HG03064 (cell line): ENCODE data around the gene SBNO1.
"Not testable (repeated sequence)": the region's sequence is repeated elsewhere in the genome, so short reads cannot be mapped to it uniquely, and the experiment has no call there.

Experiments used
- ATAC-seq: cut with Tn5 transposase; IDR thresholded peaks from one replicate; pipeline ENCODE4 v1.9.1; 2021; ENCODE audit warnings: low read depth; ENCODE audit not compliant: unreplicated experiment

The SBNO1 gene

DNA sequence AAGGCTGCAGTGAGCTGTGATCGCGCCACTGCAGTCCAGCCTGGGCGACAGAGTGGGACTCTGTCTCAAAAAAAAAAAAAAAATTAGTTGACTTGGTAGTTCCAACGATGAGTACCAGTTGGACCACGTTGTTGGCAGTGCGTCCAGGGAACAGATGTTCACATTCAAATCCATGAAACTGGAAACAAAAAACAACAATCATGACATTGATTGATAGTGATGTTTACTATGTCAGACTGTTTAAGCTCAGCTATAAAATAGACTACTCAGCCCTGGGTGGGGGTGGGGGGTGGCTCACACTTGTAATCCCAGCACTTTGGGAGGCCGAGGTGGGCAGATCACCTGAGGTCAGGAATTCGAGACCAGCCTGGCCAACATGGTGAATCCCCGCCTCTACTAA, 112.3 kb downstream of the SBNO1 start:
- ATAC-seq = not testable (repeated sequence)

DNA sequence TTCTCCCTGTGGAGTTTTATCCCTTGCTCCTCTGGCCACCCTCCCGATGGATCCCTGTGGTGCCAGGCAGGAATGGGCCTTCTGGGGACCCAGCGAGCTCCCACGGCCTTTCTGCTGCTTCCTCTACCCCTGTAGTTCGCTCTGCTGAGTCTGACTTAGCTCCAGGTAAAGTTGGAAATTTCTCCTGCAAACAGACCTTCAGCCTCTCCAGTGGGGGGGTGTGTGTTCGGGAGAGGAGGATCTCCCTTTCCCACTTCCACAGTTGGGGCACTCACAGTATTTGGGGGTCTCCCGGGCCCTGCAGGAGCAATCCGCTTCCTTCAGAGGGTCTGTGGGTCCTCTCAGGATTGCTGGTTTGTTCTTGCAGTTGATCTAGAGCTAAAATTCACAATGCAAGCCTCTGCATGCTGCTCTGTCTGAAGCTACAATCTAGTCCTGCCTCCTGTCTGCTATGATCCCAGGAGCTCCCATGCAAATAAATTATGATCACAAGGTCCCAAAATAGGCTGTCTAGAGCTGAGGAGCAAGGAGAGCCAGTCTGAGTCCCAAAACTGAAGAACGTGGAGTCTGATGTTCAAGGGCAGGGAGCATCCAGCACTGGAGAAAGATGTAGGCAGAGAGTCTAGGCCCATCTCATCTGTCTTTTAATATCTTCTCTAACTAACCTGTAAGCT, 113.1 kb downstream of the SBNO1 start:
- no peak for ATAC-seq

DNA sequence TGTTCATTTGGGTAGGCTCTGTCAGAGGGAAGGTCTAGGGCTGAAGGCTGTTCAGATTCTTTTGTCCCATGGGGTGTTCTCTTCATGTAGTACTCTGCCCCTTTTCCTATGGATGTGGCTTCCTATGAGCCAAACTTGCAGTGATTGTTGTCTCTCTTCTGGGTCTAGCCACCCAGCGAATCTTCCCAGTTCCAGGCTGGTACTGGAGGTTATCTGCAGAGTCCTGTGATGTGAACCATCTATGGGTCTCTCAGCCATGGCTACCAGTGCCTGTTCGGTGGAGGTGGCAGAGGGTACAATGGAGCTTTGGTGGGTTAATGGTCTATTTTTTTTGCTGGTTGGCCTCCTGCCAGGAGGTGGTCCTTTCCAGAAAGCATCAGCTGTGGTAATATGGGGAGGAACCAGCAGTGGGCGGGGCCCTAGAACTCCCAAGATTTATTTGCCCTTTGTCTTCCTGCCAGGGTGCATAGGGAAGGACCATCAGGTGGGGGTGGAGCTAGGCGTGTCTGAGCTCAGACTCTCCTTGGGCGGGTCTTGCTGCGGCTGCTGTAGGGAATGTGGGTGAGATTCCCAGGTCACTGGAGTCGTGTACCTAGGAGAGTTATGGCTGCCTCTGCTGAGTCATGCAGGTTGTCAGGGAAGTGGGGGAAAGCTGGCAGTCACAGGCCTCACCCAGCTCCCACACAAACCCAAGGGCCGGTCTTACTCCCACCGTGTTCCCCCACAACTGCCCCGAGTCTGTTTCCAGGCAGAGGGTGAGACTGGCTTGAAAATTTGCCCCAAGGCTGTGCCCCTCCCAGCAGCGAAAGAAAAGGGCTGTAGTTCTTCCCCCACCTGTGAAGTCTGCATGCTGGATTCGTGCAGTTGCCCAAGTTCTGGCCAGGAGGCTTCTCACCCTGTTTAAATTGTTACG, 113.9 kb downstream of the SBNO1 start:
- ATAC-seq = no peak

DNA sequence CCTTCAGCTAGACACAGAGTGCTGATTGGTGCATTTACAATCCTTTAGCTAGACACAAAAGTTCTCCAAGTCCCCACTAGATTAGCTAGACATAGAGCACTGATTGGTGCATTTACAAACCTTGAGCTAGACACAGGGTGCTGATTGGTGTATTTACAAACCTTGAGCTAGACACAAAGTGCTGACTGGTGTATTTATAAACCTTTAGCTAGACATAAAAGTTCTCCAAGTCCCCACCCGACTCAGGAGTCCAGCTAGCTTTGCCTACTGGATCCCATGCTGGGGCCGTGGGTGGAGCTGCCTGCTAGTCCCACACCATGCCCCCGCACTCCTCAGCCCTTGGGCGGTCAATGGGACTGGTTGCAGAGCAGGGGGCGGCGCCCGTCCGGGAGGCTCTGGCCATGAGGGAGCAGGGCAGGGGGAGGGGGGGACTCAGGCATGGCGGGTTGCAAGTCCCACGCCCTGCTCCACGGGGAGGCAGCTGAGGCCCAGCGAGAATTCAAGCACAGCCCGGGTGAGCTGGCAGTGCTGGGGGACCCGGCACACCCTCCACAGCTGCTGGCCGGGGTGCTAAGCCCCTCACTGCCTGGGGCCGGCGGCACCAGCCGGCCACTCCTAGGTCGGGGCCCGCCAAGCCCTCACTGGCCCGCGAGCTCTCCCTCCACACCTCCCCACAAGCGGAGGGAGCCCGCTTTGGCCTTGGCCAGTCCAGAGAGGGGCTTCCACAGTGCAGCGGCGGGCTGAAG, 115.5 kb downstream of the SBNO1 start:
- ATAC-seq = not testable (repeated sequence)

DNA sequence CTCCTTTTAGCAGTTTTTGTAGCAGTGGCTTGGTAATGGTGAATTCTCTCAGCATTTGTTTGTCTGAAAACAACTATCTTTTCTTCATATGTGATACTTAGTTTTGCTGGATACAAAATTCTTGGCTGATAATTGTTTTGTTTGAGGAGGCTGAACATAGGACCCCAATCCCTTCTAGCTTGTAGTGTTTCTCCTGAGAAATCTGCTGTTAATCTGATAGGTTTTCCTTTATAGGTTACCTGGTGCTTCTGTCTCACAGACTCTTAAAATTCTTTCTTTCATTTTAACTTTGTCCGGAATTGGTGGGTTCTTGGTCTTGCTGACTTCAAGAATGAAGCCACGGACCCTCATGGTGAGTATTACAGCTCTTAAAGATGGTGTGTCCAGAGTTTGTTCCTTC, 116.5 kb downstream of the SBNO1 start:
- not testable (repeated sequence) for ATAC-seq

DNA sequence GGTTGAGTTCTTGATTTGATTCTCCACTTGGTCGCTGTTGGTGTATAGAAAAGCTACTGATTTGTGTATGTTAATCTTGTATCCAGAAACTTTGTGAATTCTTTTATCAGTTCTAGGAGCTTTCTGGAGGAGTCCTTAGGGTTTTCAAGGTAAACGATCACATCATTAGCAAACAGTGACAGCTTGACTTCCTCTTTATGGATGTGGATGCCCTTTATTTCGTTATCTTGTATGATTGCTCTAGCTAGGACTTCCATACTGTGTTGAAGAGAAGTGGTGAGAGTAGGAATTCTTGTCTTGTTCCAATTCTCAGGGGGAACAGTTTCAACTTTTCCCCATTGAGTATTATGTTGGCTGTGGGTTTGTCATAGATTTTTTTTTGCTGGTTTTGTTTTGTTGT, 119.0 kb downstream of the SBNO1 start:
- ATAC-seq = no peak

DNA sequence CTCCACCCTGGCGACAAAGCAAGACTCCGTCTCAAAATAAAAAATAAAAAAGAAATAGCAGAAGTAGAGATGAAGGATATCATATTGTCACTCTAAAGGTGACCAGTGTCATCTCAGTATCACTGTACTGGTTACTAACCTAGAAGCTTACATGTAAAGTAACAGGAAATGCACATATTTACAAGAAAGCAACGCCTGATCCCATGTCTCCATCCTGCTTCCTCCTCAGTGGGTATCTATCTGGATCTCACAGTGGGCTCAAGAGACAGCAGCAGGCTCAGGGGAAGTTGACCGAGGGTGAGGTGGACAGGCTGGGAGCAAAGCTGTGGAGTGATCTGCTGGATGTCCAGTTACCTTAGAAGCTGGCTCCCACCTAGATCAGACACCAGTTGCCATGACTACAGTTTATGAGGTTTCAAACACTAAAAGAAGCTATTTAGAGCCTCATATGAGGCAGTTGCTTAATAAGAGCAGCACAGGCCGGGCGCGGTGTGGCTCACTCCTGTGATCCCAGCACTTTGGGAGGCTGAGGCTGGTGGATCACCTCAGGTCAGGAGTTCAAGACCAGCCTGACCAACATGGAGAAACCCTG, 120.9 kb downstream of the SBNO1 start:
- ATAC-seq = no peak

DNA sequence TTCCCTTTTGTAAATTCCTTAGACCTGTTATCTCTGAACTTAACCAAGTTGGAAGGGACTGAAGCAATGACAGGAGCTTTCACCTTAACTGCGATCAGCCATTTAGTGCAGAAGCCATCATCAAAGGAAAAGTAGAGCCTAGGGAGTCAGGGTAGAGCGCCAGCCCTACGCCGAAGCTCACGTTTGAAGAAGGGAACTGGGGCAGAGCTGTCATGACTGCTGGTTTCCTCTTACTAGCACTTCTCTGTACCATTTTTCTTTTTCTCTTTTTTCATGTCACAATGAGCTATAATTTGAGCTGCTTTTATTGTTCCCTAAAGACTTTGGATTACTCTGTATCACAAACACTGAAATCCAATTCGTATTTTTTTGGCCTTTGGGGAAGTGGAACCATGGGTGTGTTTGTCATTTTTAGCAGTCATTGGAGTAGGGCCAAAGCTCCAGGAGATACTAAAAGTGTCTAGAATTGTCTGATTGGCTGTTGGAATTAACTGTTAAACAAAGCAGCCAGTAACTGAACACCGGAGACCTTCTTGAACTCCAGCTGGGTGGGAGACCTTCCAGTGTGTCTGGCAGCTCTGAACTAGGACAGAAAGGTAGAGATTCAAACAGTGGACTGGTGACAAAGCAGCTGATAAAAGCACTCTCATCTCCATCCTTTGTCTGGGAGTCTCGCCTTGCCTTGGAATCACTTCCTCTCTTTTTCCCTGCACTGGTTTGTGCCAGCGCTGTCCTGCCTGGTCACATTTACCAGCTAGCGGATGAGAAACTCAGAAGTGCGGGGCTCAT, 122.3 kb downstream of the SBNO1 start:
- ATAC-seq = no peak
